SK-N-MC (cell line): ENCODE results near the gene OXCT1.

Experiments
- DNase-seq: peaks from one replicate; pipeline ENCODE4 v3.0.0-alpha.2; 2011; ENCODE audit warnings: low read depth, low spot score
- H3K27ac ChIP-seq: fragments of 200-600 bp; sonication (generic); 2 replicates; pipeline ENCODE4 v1.5.1; 2016; ENCODE audit warnings: mixed run types
- H3K36me3 ChIP-seq: fragments of 200-600 bp; sonication (generic); 2 replicates; pipeline ENCODE4 v1.6.1; 2017; ENCODE audit warnings: antibody characterized with exemption, low read length, mixed read lengths; ENCODE audit not compliant: insufficient read depth
- H3K4me3 ChIP-seq: fragments of 200-600 bp; sonication (generic); 2 replicates; pipeline ENCODE4 v1.5.1; 2016
- H3K9ac ChIP-seq: fragments of 200-600 bp; sonication (generic); 2 replicates; pipeline ENCODE4 v1.8.0; 2017; ENCODE audit warnings: mixed run types, mixed read lengths; ENCODE audit not compliant: insufficient read length
- H3K9me3 ChIP-seq: fragments of 200-600 bp; sonication (generic); 2 replicates; pipeline ENCODE4 v1.6.1; 2017; ENCODE audit warnings: low read depth, mild to moderate bottlenecking, antibody characterized with exemption, low read length, moderate library complexity, mixed read lengths
- EZH2 ChIP-seq: fragments of 200-600 bp; sonication (generic); IDR thresholded peaks from one replicate; pipeline ENCODE4 v1.6.1; 2017; ENCODE audit warnings: antibody characterized with exemption
- FOXP2 ChIP-seq: optimal IDR thresholded peaks from 2 replicates; pipeline ENCODE3; 2011; ENCODE audit warnings: mild to moderate bottlenecking, moderate library complexity; ENCODE audit not compliant: insufficient read depth; ENCODE audit errors: extremely low read length, control extremely low read depth
- POLR2AphosphoS5 ChIP-seq: IDR thresholded peaks from 2 replicates; pipeline ENCODE4 v1.6.1; 2012; ENCODE audit warnings: mild to moderate bottlenecking, low read depth, low read length, borderline replicate concordance

OXCT1 gene

GRCh38 chr5:41869724-41870626 is at the start of gene OXCT1:
Gene OXCT1 (minus strand): TSS chr5:41870425. CDS start chr5:41870358, 67 bp downstream.
- no peaks in the 10 kb centered on the region for H3K9me3 ChIP-seq
- H3K27ac ChIP-seq = no peak within 1 kb of the TSS; the same call in 1 of the 2 replicates
- DNase-seq = peak; percentile 30
- 0 out of 2 replicates have a peak, but pooled peaks cover 4% of the 10 kb centered on the region for H3K36me3 ChIP-seq
- peak; percentile 93 for TF ChIP-seq POLR2AphosphoS5
- TF ChIP-seq EZH2 = no peak
- TF ChIP-seq FOXP2 = peak; percentile 64
- H3K9ac ChIP-seq = peak within 1 kb of the TSS; percentile 76
- H3K4me3 ChIP-seq = peak within 1 kb of the TSS; percentile 86

- Histone ChIP-seq H3K36me3 (peaks cover 78% of the 10 kb centered on the region), H3K9me3 (no peaks in the 10 kb centered on the region)
Measured at GRCh38 chr5:41918105-41918504, 47.9 kb upstream of the OXCT1 start.

GRCh38 chr5:41908374-41909079 is 38.3 kb upstream of the OXCT1 start:
- TF ChIP-seq FOXP2 (no peak), POLR2AphosphoS5 (no peak), EZH2 (no peak)
- no peak overlapping the region for H3K27ac ChIP-seq
- DNase-seq = no peak
- no peak overlapping the region for H3K9ac ChIP-seq
- peaks cover 56% of the 10 kb centered on the region for H3K36me3 ChIP-seq
- no peaks in the 10 kb centered on the region for H3K9me3 ChIP-seq
- H3K4me3 ChIP-seq = no peak overlapping the region

More at GRCh38 chr5:41918105-41918504, 47.9 kb upstream of the OXCT1 start:
- no peak for DNase-seq
- Histone ChIP-seq H3K9ac (no peak overlapping the region), H3K27ac (no peak overlapping the region), H3K4me3 (no peak overlapping the region)
- TF ChIP-seq FOXP2 (no peak), EZH2 (no peak)

GRCh38 chr5:41906151-41906550 is 35.9 kb upstream of the OXCT1 start:
- no peaks in the 10 kb centered on the region for H3K9me3 ChIP-seq
- no peak overlapping the region for H3K27ac ChIP-seq
- H3K4me3 ChIP-seq = no peak overlapping the region
- H3K9ac ChIP-seq = no peak overlapping the region
- no peak for TF ChIP-seq POLR2AphosphoS5
- TF ChIP-seq EZH2 = no peak
- TF ChIP-seq FOXP2 = no peak
- peaks cover 33% of the 10 kb centered on the region for H3K36me3 ChIP-seq
- DNase-seq = no peak

- TF ChIP-seq POLR2AphosphoS5 (peak; percentile 90), EZH2 (no peak)
- Histone ChIP-seq H3K9me3 (no peaks in the 10 kb centered on the region), H3K4me3 (peak within 1 kb of the TSS; percentile 97), H3K36me3 (peaks cover 16% of the 10 kb centered on the region), H3K27ac (peak within 1 kb of the TSS; percentile 91), H3K9ac (peak within 1 kb of the TSS; percentile 95)
- peak; percentile 93 for DNase-seq
Measured at GRCh38 chr5:41903892-41904799, 33.9 kb upstream of the OXCT1 start, which contains the start of gene RIMOC1. Gene RIMOC1 (plus strand): TSS chr5:41904344. CDS start chr5:41904368, 24 bp downstream.

GRCh38 chr5:41903382-41903891 is 33.2 kb upstream of the OXCT1 start:
- DNase-seq = no peak
- Histone ChIP-seq H3K27ac (peak overlapping the region; percentile 91), H3K9ac (peak overlapping the region; percentile 95), H3K9me3 (no peaks in the 10 kb centered on the region), H3K4me3 (peak overlapping the region; percentile 97), H3K36me3 (peaks cover 9% of the 10 kb centered on the region)
- no peak for TF ChIP-seq EZH2
- TF ChIP-seq FOXP2 = no peak

GRCh38 chr5:41896230-41896629 is 26.0 kb upstream of the OXCT1 start:
- no peak for DNase-seq
- TF ChIP-seq EZH2 (no peak), FOXP2 (no peak), POLR2AphosphoS5 (no peak)
- no peak overlapping the region for H3K27ac ChIP-seq
- H3K9ac ChIP-seq = no peak overlapping the region
- H3K9me3 ChIP-seq = no peaks in the 10 kb centered on the region
- H3K36me3 ChIP-seq = no peaks in the 10 kb centered on the region
- no peak overlapping the region for H3K4me3 ChIP-seq
